Mesothelial cell of epicardium (in vitro differentiated cells): Measurements from ENCODE around the gene AHCY. TPM values are rescaled to one million over a fixed set of nuclear protein-coding genes. Genes with fewer than 3 reads are reported as not detected.
A peak's percentile ranks its signal among the peaks of the same experiment; 100 is the strongest.

Source experiments
- DNase-seq, 2 experiments: peaks; one replicate each; pipeline ENCODE4 v3.0.0; 2021; ENCODE audit warnings: low spot score in 2 of 2; ENCODE audit not compliant: unreplicated experiment in 2 of 2
- H3K27ac Mint-ChIP-seq: 2 replicates; pipeline ENCODE4 v1.8.0; 2021; ENCODE audit warnings: mixed read lengths
- H3K27me3 Mint-ChIP-seq: 2 replicates; pipeline ENCODE4 v1.8.0; 2021; ENCODE audit warnings: low read depth, mixed read lengths
- H3K36me3 Mint-ChIP-seq: 2 replicates; pipeline ENCODE4 v1.8.0; 2021; ENCODE audit warnings: mixed read lengths
- H3K4me1 Mint-ChIP-seq: 2 replicates; pipeline ENCODE4 v1.8.0; 2021; ENCODE audit warnings: mixed read lengths
- H3K4me3 Mint-ChIP-seq: 2 replicates; pipeline ENCODE4 v1.8.0; 2021; ENCODE audit warnings: mild to moderate bottlenecking, moderate library complexity, mixed read lengths
- H3K9me3 Mint-ChIP-seq: 2 replicates; pipeline ENCODE4 v1.8.0; 2021; ENCODE audit warnings: mixed read lengths
- total RNA-seq: library from RNA; stranded (reverse); gene quantifications from 3 replicates; pipeline ENCODE4 v1.2.1, GENCODE V29; 2021
- TF ChIP-seq, protein P1 (sequence below): fragments of 200-600 bp; sonication (generic); IDR thresholded peaks from one replicate; pipeline ENCODE4 v1.5.0; 2021; ENCODE audit warnings: antibody characterized with exemption; ENCODE audit not compliant: unreplicated experiment

The AHCY gene
- total RNA-seq, 1 donor from 2014 or later: 150 TPM

DNA sequence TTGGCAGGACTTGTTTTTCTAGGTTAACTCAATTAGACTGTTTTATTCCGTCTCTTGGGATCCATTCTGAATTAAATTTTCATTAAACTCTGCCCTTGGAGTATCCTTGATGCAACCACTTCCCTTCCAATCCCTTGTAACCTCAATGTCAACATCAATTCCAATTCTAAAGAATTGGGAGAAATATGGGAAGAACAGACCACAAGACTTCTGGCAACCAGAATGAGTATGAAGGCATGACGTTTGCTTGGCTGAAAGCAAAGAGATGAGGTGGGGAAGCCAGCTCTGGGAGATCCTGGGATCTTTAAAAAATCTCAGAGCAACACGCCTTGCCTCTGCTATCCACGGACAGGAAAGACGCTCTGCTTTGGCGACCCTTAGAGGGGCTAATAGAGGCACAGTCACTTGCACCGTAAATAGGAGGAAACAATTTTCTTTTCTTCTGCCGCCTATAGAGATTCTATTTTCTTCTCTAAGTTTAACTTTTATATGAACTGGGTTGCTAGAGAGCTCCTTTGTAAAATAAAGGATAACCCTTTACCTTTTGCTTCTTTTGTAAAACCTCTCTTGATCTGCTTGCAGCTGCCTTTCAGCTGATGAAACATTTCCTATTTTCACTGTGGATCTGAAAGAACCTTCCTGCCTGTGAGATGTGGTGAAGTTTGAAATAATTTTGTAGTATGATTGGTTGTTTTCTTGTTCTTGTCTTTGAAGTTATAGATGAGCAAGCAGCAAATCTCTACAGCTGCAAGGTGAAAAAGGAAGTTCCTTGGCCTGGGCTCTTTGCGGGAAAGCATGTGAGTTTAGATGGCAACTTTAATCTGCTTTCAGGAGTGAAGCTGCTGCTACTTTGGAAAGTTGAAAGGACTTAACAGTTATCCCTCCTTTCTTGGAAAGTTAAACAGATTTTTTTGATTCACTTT lies 62.2 kb downstream of the AHCY start, which contains the start of gene ASIP:
ASIP (plus strand) TSS at position 731 of the 923 bp plus-strand sequence. CDS start 18,952 bp downstream, outside the sequence.
- Mint-ChIP-seq H3K4me1 (peaks cover 8% of the 10 kb centered on the region), H3K27ac (peak within 1 kb of the TSS; percentile 1), H3K4me3 (no peak within 1 kb of the TSS), H3K36me3 (peaks cover 9% of the 10 kb centered on the region), H3K27me3 (no peaks in the 10 kb centered on the region), H3K9me3 (peaks cover 27% of the 10 kb centered on the region)
- DNase-seq: no peak
- TF ChIP-seq, protein P1, sequence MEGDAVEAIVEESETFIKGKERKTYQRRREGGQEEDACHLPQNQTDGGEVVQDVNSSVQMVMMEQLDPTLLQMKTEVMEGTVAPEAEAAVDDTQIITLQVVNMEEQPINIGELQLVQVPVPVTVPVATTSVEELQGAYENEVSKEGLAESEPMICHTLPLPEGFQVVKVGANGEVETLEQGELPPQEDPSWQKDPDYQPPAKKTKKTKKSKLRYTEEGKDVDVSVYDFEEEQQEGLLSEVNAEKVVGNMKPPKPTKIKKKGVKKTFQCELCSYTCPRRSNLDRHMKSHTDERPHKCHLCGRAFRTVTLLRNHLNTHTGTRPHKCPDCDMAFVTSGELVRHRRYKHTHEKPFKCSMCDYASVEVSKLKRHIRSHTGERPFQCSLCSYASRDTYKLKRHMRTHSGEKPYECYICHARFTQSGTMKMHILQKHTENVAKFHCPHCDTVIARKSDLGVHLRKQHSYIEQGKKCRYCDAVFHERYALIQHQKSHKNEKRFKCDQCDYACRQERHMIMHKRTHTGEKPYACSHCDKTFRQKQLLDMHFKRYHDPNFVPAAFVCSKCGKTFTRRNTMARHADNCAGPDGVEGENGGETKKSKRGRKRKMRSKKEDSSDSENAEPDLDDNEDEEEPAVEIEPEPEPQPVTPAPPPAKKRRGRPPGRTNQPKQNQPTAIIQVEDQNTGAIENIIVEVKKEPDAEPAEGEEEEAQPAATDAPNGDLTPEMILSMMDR: no peak

DNA sequence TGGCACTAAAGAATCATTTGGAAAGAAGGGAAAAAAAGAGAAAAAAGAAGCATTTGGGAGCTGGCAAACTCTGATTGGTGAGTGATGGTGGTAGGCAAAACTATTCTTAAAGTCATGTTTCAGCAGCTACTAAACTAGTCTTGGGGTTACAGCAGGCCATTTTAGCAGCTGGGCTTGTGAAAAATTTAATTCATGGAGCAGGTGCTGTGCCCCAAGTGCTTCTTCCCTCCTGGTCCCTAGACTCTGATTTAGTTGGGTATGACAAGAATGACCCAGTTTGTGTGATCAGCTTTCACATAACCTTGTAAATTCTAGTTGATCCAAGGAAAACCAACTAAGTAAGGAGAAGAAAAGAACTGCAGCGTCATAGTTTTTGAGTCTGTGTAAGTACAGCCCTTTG lies 63.0 kb downstream of the AHCY start:
- Mint-ChIP-seq H3K4me1 (peaks cover 8% of the 10 kb centered on the region), H3K36me3 (peaks cover 9% of the 10 kb centered on the region), H3K4me3 (no peak overlapping the region), H3K27me3 (no peaks in the 10 kb centered on the region), H3K27ac (no peak overlapping the region), H3K9me3 (peaks cover 27% of the 10 kb centered on the region)
- TF ChIP-seq, protein P1: no peak
- DNase-seq: no peak

DNA sequence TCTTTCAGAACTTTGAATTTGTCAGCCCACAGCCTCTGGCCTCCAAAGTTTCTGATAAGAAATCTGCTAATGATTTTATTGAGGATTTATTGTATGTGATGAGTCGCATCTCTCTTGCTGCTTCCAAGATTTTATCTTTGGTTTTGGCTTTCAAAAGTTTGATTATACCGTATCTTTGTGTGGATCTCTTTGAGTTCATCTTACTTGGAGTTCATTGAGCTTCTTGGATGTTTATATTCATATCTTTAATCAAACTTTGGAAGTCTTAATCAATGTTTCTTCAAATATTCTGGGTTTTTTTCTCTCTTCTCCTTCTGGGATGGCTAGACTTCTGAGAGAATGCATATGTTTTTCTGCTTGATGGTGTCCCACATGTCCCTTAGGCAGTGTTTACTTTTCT lies 65.2 kb downstream of the AHCY start:
- H3K27ac Mint-ChIP-seq: no peak overlapping the region
- DNase-seq: no peak
- peaks cover 27% of the 10 kb centered on the region for H3K9me3 Mint-ChIP-seq
- no peaks in the 10 kb centered on the region for H3K27me3 Mint-ChIP-seq
- TF ChIP-seq, protein P1: no peak
- H3K4me3 Mint-ChIP-seq: no peak overlapping the region
- H3K36me3 Mint-ChIP-seq: peaks cover 9% of the 10 kb centered on the region
- peaks cover 6% of the 10 kb centered on the region for H3K4me1 Mint-ChIP-seq

DNA sequence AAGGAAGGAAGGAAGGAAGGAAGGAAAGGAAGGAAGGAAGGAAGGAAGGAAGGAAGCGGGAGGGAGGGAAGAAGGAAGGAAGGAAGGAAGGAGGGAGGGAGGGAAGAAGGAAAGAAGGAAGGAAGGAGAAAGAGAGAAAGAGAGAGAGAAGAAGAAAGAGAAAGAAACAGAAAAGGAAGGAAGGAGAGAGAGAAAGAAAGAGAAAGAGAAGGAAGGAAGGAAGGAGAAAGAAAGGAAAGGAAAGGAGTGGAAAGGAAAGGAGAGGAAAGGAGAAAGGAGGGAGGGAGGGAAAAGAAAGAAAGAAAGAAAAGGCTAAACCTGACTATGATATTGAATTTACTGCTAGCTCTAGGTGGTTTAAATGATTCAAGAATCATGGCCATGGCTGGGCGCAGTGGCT lies 67.3 kb downstream of the AHCY start:
- H3K27ac Mint-ChIP-seq: no peak overlapping the region
- no peaks in the 10 kb centered on the region for H3K27me3 Mint-ChIP-seq
- peaks cover 9% of the 10 kb centered on the region for H3K36me3 Mint-ChIP-seq
- H3K9me3 Mint-ChIP-seq: peaks cover 40% of the 10 kb centered on the region
- TF ChIP-seq, protein P1: no peak
- no peak overlapping the region for H3K4me3 Mint-ChIP-seq
- no peaks in the 10 kb centered on the region for H3K4me1 Mint-ChIP-seq
- no peak for DNase-seq

DNA sequence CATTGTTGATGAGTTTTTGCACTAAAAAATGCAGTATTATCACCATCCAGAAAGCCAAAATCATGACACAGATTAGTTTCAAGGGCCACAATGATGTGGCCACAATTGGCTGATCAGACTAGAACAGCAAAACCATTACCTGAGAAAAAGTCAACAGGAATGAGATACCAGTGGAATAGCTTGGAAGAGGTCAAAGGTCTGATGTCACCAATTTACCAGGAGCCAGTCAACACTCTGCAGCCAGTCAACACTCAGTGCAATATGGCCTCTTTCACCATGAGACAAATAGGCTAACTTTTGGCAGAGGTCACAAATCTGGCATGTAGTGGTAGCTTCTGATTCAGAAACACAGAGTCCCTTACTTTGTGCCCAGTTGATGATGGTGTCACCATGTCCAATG lies 69.5 kb downstream of the AHCY start:
- Mint-ChIP-seq H3K27me3 (no peaks in the 10 kb centered on the region), H3K9me3 (peaks cover 36% of the 10 kb centered on the region), H3K36me3 (peaks cover 9% of the 10 kb centered on the region), H3K4me3 (no peak overlapping the region), H3K4me1 (no peaks in the 10 kb centered on the region), H3K27ac (no peak overlapping the region)
- no peak for DNase-seq
- TF ChIP-seq, protein P1: no peak
